Measurements from ENCODE around the gene MYOD1. TPM values are rescaled to one million over a fixed set of nuclear protein-coding genes. Genes with fewer than 3 reads are reported as not detected.

Gene MYOD1
- total RNA-seq, 1 donor from 2014 or later = not detected

- no peak for TF ChIP-seq CTCF (IDR thresholded peaks at IDR 0.05; ENCODE audit: unreplicated experiment)
- no peaks in the 10 kb centered on the region for H3K4me1 Mint-ChIP-seq
Measured at GRCh38 chr11:17684550-17684949, 34.8 kb upstream of the MYOD1 start.

GRCh38 chr11:17686231-17686980 lies 33.0 kb upstream of the MYOD1 start:
- Mint-ChIP-seq H3K9me3 (no peaks in the 10 kb centered on the region), H3K4me1 (no peaks in the 10 kb centered on the region), H3K27me3 (ENCODE audit: low read depth) (peaks cover 42% of the 10 kb centered on the region), H3K4me3 (no peak overlapping the region), H3K27ac (no peak overlapping the region), H3K36me3 (no peaks in the 10 kb centered on the region)
- DNase-seq (ENCODE audit: low spot score in 2 of 2, unreplicated experiment in 2 of 2) = no peak
- TF ChIP-seq CTCF (IDR thresholded peaks at IDR 0.05; ENCODE audit: unreplicated experiment) = no peak

More at GRCh38 chr11:17684550-17684949, 34.8 kb upstream of the MYOD1 start:
- no peak overlapping the region for H3K4me3 Mint-ChIP-seq
- H3K27ac Mint-ChIP-seq = no peak overlapping the region
- H3K27me3 Mint-ChIP-seq (ENCODE audit: low read depth) = peaks cover 59% of the 10 kb centered on the region
- H3K36me3 Mint-ChIP-seq = no peaks in the 10 kb centered on the region
- DNase-seq (ENCODE audit: low spot score in 2 of 2, unreplicated experiment in 2 of 2) = no peak
- no peaks in the 10 kb centered on the region for H3K9me3 Mint-ChIP-seq

GRCh38 chr11:17687946-17688670 lies 31.3 kb upstream of the MYOD1 start:
- Mint-ChIP-seq H3K36me3 (no peaks in the 10 kb centered on the region), H3K27me3 (ENCODE audit: low read depth) (peaks cover 32% of the 10 kb centered on the region), H3K27ac (no peak overlapping the region), H3K4me1 (no peaks in the 10 kb centered on the region), H3K9me3 (no peaks in the 10 kb centered on the region), H3K4me3 (no peak overlapping the region)
- no peak for TF ChIP-seq CTCF (IDR thresholded peaks at IDR 0.05; ENCODE audit: unreplicated experiment)
- no peak for DNase-seq (ENCODE audit: low spot score in 2 of 2, unreplicated experiment in 2 of 2)

- Mint-ChIP-seq H3K4me3 (no peak overlapping the region), H3K36me3 (no peaks in the 10 kb centered on the region), H3K4me1 (no peaks in the 10 kb centered on the region), H3K9me3 (no peaks in the 10 kb centered on the region), H3K27ac (no peak overlapping the region), H3K27me3 (ENCODE audit: low read depth) (peaks cover 13% of the 10 kb centered on the region)
- DNase-seq (ENCODE audit: low spot score in 2 of 2, unreplicated experiment in 2 of 2) = no peak
- TF ChIP-seq CTCF (IDR thresholded peaks at IDR 0.05; ENCODE audit: unreplicated experiment) = no peak
Measured at GRCh38 chr11:17691550-17691949, 27.8 kb upstream of the MYOD1 start.

- Mint-ChIP-seq H3K27me3 (ENCODE audit: low read depth) (peaks cover 13% of the 10 kb centered on the region), H3K4me1 (no peaks in the 10 kb centered on the region), H3K36me3 (no peaks in the 10 kb centered on the region), H3K27ac (no peak overlapping the region), H3K4me3 (no peak overlapping the region), H3K9me3 (no peaks in the 10 kb centered on the region)
- no peak for TF ChIP-seq CTCF (IDR thresholded peaks at IDR 0.05; ENCODE audit: unreplicated experiment)
- no peak for DNase-seq (ENCODE audit: low spot score in 2 of 2, unreplicated experiment in 2 of 2)
Measured at GRCh38 chr11:17691976-17692375, 27.4 kb upstream of the MYOD1 start.
